GM21786 (cell line): ENCODE results near the gene CPS1.

Source experiments
- ATAC-seq: cut with Tn5 transposase; IDR thresholded peaks from one replicate; pipeline ENCODE4 v1.9.1; 2021; ENCODE audit not compliant: unreplicated experiment

The CPS1 gene

GRCh38 chr2:210604666-210605065, 48.3 kb downstream of the CPS1 start:
- no peak for ATAC-seq

GRCh38 chr2:210606001-210606400, 49.6 kb downstream of the CPS1 start:
- ATAC-seq: no peak

- peak; percentile 55 for ATAC-seq
These were observed 55.1 kb downstream of the CPS1 start for GRCh38 chr2:210611466-210611865.

GRCh38 chr2:210616074-210616473, 59.7 kb downstream of the CPS1 start:
- no peak for ATAC-seq

- no peak for ATAC-seq
These were observed 60.9 kb downstream of the CPS1 start for GRCh38 chr2:210617318-210617717.

- peak; percentile 87 for ATAC-seq
These were observed 61.4 kb downstream of the CPS1 start for GRCh38 chr2:210617732-210618330.

GRCh38 chr2:210620456-210620855, 64.1 kb downstream of the CPS1 start:
- no peak for ATAC-seq

- ATAC-seq: no peak
These were observed 67.1 kb downstream of the CPS1 start for GRCh38 chr2:210623506-210623905.

- no peak for ATAC-seq
These were observed 70.5 kb downstream of the CPS1 start for GRCh38 chr2:210626849-210627248.

- ATAC-seq: no peak
These were observed 74.6 kb downstream of the CPS1 start for GRCh38 chr2:210630873-210631560.

- no peak for ATAC-seq
These were observed 77.3 kb downstream of the CPS1 start for GRCh38 chr2:210633699-210634098.

- ATAC-seq: no peak
These were observed 78.9 kb downstream of the CPS1 start for GRCh38 chr2:210635257-210635656.

GRCh38 chr2:210642333-210642732, 85.9 kb downstream of the CPS1 start:
- no peak for ATAC-seq

GRCh38 chr2:210647151-210647550, 90.8 kb downstream of the CPS1 start:
- no peak for ATAC-seq

- ATAC-seq: no peak
These were observed 97.7 kb downstream of the CPS1 start for GRCh38 chr2:210654091-210654490.

- no peak for ATAC-seq
These were observed 99.0 kb downstream of the CPS1 start for GRCh38 chr2:210655229-210655975.

- no peak for ATAC-seq
These were observed 101.5 kb downstream of the CPS1 start for GRCh38 chr2:210657874-210658273.

- no peak for ATAC-seq
These were observed 104.4 kb downstream of the CPS1 start for GRCh38 chr2:210660751-210661150.

- no peak for ATAC-seq
These were observed 106.2 kb downstream of the CPS1 start for GRCh38 chr2:210662560-210662959.

GRCh38 chr2:210663631-210664089, 107.3 kb downstream of the CPS1 start:
- ATAC-seq: no peak

- ATAC-seq: no peak
These were observed 111.3 kb downstream of the CPS1 start for GRCh38 chr2:210667711-210668110.

GRCh38 chr2:210671065-210671464, 114.7 kb downstream of the CPS1 start:
- ATAC-seq: no peak
